SK-N-SH (cell line): ENCODE measurements around the gene THUMPD2. TPM values are rescaled to one million over a fixed set of nuclear protein-coding genes. Genes with fewer than 3 reads are reported as not detected.

ENCODE experiments used
- CTCF ChIA-PET: fragments of 300-600, 350-600 bp; formaldehyde crosslinking; extraction: SDS; loops from one replicate; lab custom pipeline; 2021; lab: Yijun Ruan, JAX
- POLR2A ChIA-PET: fragments of 350-600 bp; sonication (Branson Sonifier 250); formaldehyde crosslinking; extraction: SDS; loops from one replicate; lab custom pipeline; 2020; ENCODE audit warnings: antibody characterized with exemption, inconsistent platforms; lab: Yijun Ruan, JAX
- DNase-seq: peaks from one replicate; pipeline ENCODE4 v3.0.0; 2012
- H2AFZ ChIP-seq: fragments of 200-600 bp; sonication (generic); 2 replicates; pipeline ENCODE4 v1.8.1; 2016; ENCODE audit warnings: antibody characterized with exemption, mild to moderate bottlenecking, low read depth
- H3F3A ChIP-seq: fragments of 200-600 bp; sonication (generic); replicated peaks from 2 replicates; pipeline ENCODE3; 2016; ENCODE audit warnings: antibody characterized with exemption, mild to moderate bottlenecking; ENCODE audit not compliant: insufficient read depth
- H3K27ac ChIP-seq, 2 experiments: fragments of 200-500 bp in 1 of 2; fragments of 200-600 bp in 1 of 2; sonication (Bioruptor generic) in 1 of 2; sonication (generic), shearing (Covaris generic) in 1 of 2; 2 replicates each; pipeline versions ENCODE4 v1.5.1 to v1.6.1; 2014 to 2016; ENCODE audit warnings: low read depth in 2 of 2, inconsistent platforms in 1 of 2, low read length in 1 of 2, mild to moderate bottlenecking in 1 of 2, mixed read lengths in 1 of 2
- H3K27me3 ChIP-seq: fragments of 200-600 bp; sonication (generic), shearing (Covaris generic); 2 replicates; pipeline ENCODE4 v1.6.1; 2016; ENCODE audit warnings: mixed run types; ENCODE audit not compliant: insufficient read depth
- H3K36me3 ChIP-seq, 2 experiments: fragments of 200-500 bp in 1 of 2; fragments of 200-600 bp in 1 of 2; sonication (Bioruptor generic) in 1 of 2; sonication (generic) in 1 of 2; replicated peaks in 1 of 2; 2 replicates each; pipeline versions ENCODE3 to v1.5.1; 2014 to 2016; ENCODE audit warnings: low read length in 1 of 2, mild to moderate bottlenecking in 1 of 2; ENCODE audit not compliant: insufficient read depth in 2 of 2, control insufficient read depth in 1 of 2
- H3K4me1 ChIP-seq, 2 experiments: fragments of 200-500 bp in 1 of 2; fragments of 200-600 bp in 1 of 2; sonication (Bioruptor generic) in 1 of 2; sonication (generic), shearing (Covaris generic) in 1 of 2; 2 replicates each; pipeline versions ENCODE4 v1.5.1 to v1.6.1; 2014 to 2016; ENCODE audit warnings: low read depth in 1 of 2, low read length in 1 of 2, mixed run types in 1 of 2; ENCODE audit not compliant: insufficient read depth in 2 of 2, control insufficient read depth in 1 of 2
- H3K4me2 ChIP-seq: fragments of 200-600 bp; sonication (generic), shearing (Covaris generic); 2 replicates; pipeline ENCODE4 v1.6.1; 2017; ENCODE audit warnings: mixed run types
- H3K4me3 ChIP-seq, 2 experiments: fragments of 200-500 bp in 1 of 2; fragments of 200-600 bp in 1 of 2; sonication (Bioruptor generic) in 1 of 2; sonication (generic), shearing (Covaris generic) in 1 of 2; 2 replicates each; pipeline versions ENCODE4 v1.5.1 to v1.8.1; 2014 to 2016; ENCODE audit warnings: low read depth in 2 of 2, inconsistent platforms in 1 of 2, low read length in 1 of 2, mild to moderate bottlenecking in 1 of 2, mixed read lengths in 1 of 2, moderate library complexity in 1 of 2
- H3K79me2 ChIP-seq: fragments of 200-600 bp; sonication (generic); 2 replicates; pipeline ENCODE4 v1.8.1; 2017; ENCODE audit warnings: mild to moderate bottlenecking; ENCODE audit not compliant: insufficient read depth
- H3K9ac ChIP-seq: fragments of 200-600 bp; sonication (generic); 2 replicates; pipeline ENCODE4 v1.6.1; 2017; ENCODE audit warnings: mixed run types
- H3K9me2 ChIP-seq: fragments of 200-600 bp; sonication (generic); 2 replicates; pipeline ENCODE4 v1.6.1; 2017; ENCODE audit warnings: mixed run types
- H3K9me3 ChIP-seq: fragments of 200-600 bp; sonication (generic); 2 replicates; pipeline ENCODE4 v1.6.1; 2017; ENCODE audit warnings: mixed run types, mild to moderate bottlenecking, moderate library complexity
- H4K20me1 ChIP-seq: fragments of 200-600 bp; sonication (generic); 2 replicates; pipeline ENCODE4 v1.6.1; 2017; ENCODE audit warnings: mild to moderate bottlenecking, mixed run types; ENCODE audit not compliant: insufficient read depth
- CTCF ChIP-seq: fragments of 200-600 bp; sonication (generic); IDR thresholded peaks from 2 replicates; pipeline ENCODE4 v1.6.1; 2017; ENCODE audit warnings: antibody characterized with exemption, mild to moderate bottlenecking, moderate library complexity
- EP300 ChIP-seq, 2 experiments: IDR thresholded peaks; 2 replicates each; pipeline versions ENCODE4 v1.4.0 to v1.6.1; 2012; ENCODE audit warnings: borderline replicate concordance in 1 of 2, low read depth in 1 of 2, low read length in 1 of 2
- EZH2phosphoT487 ChIP-seq: fragments of 200-600 bp; sonication (generic); IDR thresholded peaks from 2 replicates; pipeline ENCODE4 v1.6.1; 2017; ENCODE audit warnings: low read depth, mixed run types, mild to moderate bottlenecking, antibody characterized with exemption, moderate library complexity, borderline replicate concordance
- FOSL2 ChIP-seq: IDR thresholded peaks from 2 replicates; pipeline ENCODE4 v1.4.0; 2012; ENCODE audit warnings: low read depth, mild to moderate bottlenecking, moderate library complexity, borderline replicate concordance
- FOXJ3 ChIP-seq: sonication (generic); formaldehyde crosslinking; IDR thresholded peaks from 2 replicates; pipeline ENCODE4 v1.5.1; 2020; ENCODE audit warnings: mild to moderate bottlenecking, missing genetic modification reagents
- FOXM1 ChIP-seq: IDR thresholded peaks from 2 replicates; pipeline ENCODE4 v1.4.0; 2012; ENCODE audit warnings: low read depth, mild to moderate bottlenecking
- IRF3 ChIP-seq: fragments of 150-350 bp; IDR thresholded peaks from 2 replicates; pipeline ENCODE4 v1.6.1; 2016; ENCODE audit warnings: mild to moderate bottlenecking, low read depth, low read length
- JUND ChIP-seq: IDR thresholded peaks from 2 replicates; pipeline ENCODE4 v1.4.0; 2012
- MAX ChIP-seq: IDR thresholded peaks from 2 replicates; pipeline ENCODE4 v1.4.0; 2012; ENCODE audit warnings: low read depth
- MEF2A ChIP-seq: IDR thresholded peaks from 2 replicates; pipeline ENCODE4 v1.4.0; 2012; ENCODE audit warnings: low read depth, borderline replicate concordance
- PBX3 ChIP-seq: IDR thresholded peaks from 2 replicates; pipeline ENCODE4; 2012
- POLR2AphosphoS5 ChIP-seq: IDR thresholded peaks from 2 replicates; pipeline ENCODE4 v1.6.1; 2012; ENCODE audit warnings: low read depth, low read length
- RAD21 ChIP-seq: IDR thresholded peaks from 2 replicates; pipeline ENCODE4 v1.6.1; 2012; ENCODE audit warnings: mild to moderate bottlenecking, low read length
- RCOR1 ChIP-seq: fragments of 150-350 bp; IDR thresholded peaks from 2 replicates; pipeline ENCODE4 v1.6.1; 2017; ENCODE audit warnings: antibody characterized with exemption, low read length
- RFX5 ChIP-seq: IDR thresholded peaks from 2 replicates; pipeline ENCODE4 v1.6.1; 2012; ENCODE audit warnings: mild to moderate bottlenecking, improper control_type of control experiment, low read length
- RXRA ChIP-seq: IDR thresholded peaks from 2 replicates; pipeline ENCODE4 v1.4.0; 2012; ENCODE audit warnings: low read depth, mild to moderate bottlenecking, borderline replicate concordance
- TAF1 ChIP-seq: IDR thresholded peaks from 2 replicates; pipeline ENCODE4 v1.6.1; 2012; ENCODE audit warnings: low read depth, mild to moderate bottlenecking, low read length, moderate library complexity, borderline replicate concordance
- TCF12 ChIP-seq: IDR thresholded peaks from 2 replicates; pipeline ENCODE4 v1.4.0; 2012
- USF1 ChIP-seq: IDR thresholded peaks from 2 replicates; pipeline ENCODE4 v1.4.0; 2012; ENCODE audit warnings: low read depth, borderline replicate concordance
- YY1 ChIP-seq: IDR thresholded peaks from 2 replicates; pipeline ENCODE4 v1.4.0; 2012; ENCODE audit warnings: low read depth, mild to moderate bottlenecking
- WGBS: methylation state at CpG from one replicate; pipeline ENCODE4 v1.1.6; 2017; ENCODE audit warnings: low lambda C conversion rate; 5-methylcytosine and 5-hydroxymethylcytosine counted together
- polyA plus RNA-seq, 3 experiments: library from polyadenylated mRNA; depleted of rRNA; stranded (reverse); fragments of >200 nt; gene quantifications; 2 replicates each; pipeline ENCODE4 v1.2.3, GENCODE V29; 2012

Gene THUMPD2
- polyA plus RNA-seq, 1 of the 3 experiments (the other 2 are of a cell fraction) = 5.3 TPM

- Histone ChIP-seq H3K9ac (no peak overlapping the region), H3K79me2 (no peaks in the 10 kb centered on the region), H3K9me2 (no peaks in the 10 kb centered on the region), H3F3A (no peaks in the 10 kb centered on the region), H3K27ac (no peak overlapping the region), H3K36me3 (no peaks in the 10 kb centered on the region), H3K4me2 (no peak overlapping the region), H3K27me3 (no peaks in the 10 kb centered on the region), H2AFZ (no peak overlapping the region), H3K4me1 (peaks cover 0 to 7% of the 10 kb centered on the region in 2 experiments; a peak in 2 of 4 replicates), H3K9me3 (peaks cover 4% of the 10 kb centered on the region), H3K4me3 (no peak overlapping the region), H4K20me1 (no peaks in the 10 kb centered on the region)
- POLR2A ChIA-PET = no interaction called here
- WGBS = 81% methylated on average over 8 of the region's 8 CpGs
- CTCF ChIA-PET = interaction anchor here (0.7 to 1.8 kb wide), 3 partner anchors 9 to 23 kb away, joined by 3 to 6 read pairs (median 3); no protein-coding TSS in a partner anchor
- no peak for DNase-seq
- no peak for TF ChIP-seq EZH2phosphoT487
- no peak for TF ChIP-seq CTCF
- TF ChIP-seq RFX5 = no peak
- no peak for TF ChIP-seq RAD21
- TF ChIP-seq FOXM1 = no peak
- TF ChIP-seq USF1 = no peak
- TF ChIP-seq YY1 = no peak
- no peak for TF ChIP-seq POLR2AphosphoS5
- no peak for TF ChIP-seq FOSL2
- TF ChIP-seq TAF1 = no peak
- no peak for TF ChIP-seq RXRA
These were observed 72.1 kb downstream of the THUMPD2 start for GRCh38 chr2:39706945-39707344.

- Histone ChIP-seq H2AFZ (no peak overlapping the region), H3K9me2 (no peaks in the 10 kb centered on the region), H3K4me1 (peaks cover 0 to 7% of the 10 kb centered on the region in 2 experiments; a peak in 2 of 4 replicates), H3K4me3 (no peak overlapping the region), H3K27me3 (no peaks in the 10 kb centered on the region), H3K9me3 (peaks cover 9% of the 10 kb centered on the region), H3K4me2 (no peak overlapping the region), H3K36me3 (peaks cover 0 to 6% of the 10 kb centered on the region in 2 experiments), H3K27ac (no peak overlapping the region), H4K20me1 (no peaks in the 10 kb centered on the region), H3F3A (no peaks in the 10 kb centered on the region), H3K9ac (no peak overlapping the region), H3K79me2 (no peaks in the 10 kb centered on the region)
- POLR2A ChIA-PET = no interaction called here
- CTCF ChIA-PET = interaction anchor here (0.6 to 3.2 kb wide), 6 partner anchors 9 to 326 kb away, joined by 3 to 12 read pairs (median 4); no protein-coding TSS in a partner anchor
- no peak for DNase-seq
- 92% methylated on average over 1 of the region's 1 CpG for WGBS
- TF ChIP-seq JUND = no peak
- no peak for TF ChIP-seq YY1
- no peak for TF ChIP-seq FOSL2
- TF ChIP-seq FOXJ3 (CRISPR knock-in tag) = no peak
- TF ChIP-seq EZH2phosphoT487 = no peak
- no peak for TF ChIP-seq TCF12
- no peak for TF ChIP-seq USF1
- no peak for TF ChIP-seq RCOR1
- TF ChIP-seq MAX = no peak
- no peak for TF ChIP-seq IRF3
- TF ChIP-seq TAF1 = no peak
- TF ChIP-seq EP300 (IDR thresholded peaks at IDR 0.05; ENCODE audit: borderline replicate concordance in 1 of 2, low read depth in 1 of 2, low read length in 1 of 2) = no peak
- no peak for TF ChIP-seq POLR2AphosphoS5
- no peak for TF ChIP-seq MEF2A
- no peak for TF ChIP-seq PBX3
These were observed 72.7 kb downstream of the THUMPD2 start for GRCh38 chr2:39706312-39706711.
